NCI-H510A treated with DMSO at 0.1 percent for 48 hours (cell line): ENCODE results near the gene MEX3D.
A peak's percentile ranks its signal among the peaks of the same experiment; 100 is the strongest.

Experiments
- DNase-seq: peaks from one replicate; lab custom pipeline; 2025; lab: John Stamatoyannopoulos, UW

Gene MEX3D

DNA sequence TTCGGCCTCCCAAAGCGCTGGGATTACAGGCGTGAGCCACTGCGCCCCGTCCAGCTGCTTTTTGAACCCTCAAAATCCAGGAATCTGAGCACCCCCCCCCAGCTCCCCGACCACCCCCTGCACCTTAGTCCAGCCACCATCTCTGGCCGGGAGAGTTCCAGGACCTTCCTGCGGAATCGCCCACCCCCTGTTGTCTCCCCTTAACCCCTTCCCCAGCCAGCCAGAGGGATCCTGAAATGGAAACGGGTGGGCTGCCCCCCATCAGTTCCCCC is 25.3 kb upstream of the MEX3D start:
- DNase-seq, result no peak

- DNase-seq, result peak; percentile 81
Measured at GRCh38 chr19:1592755-1593500, 24.8 kb upstream of the MEX3D start, which contains the start of gene MBD3. MBD3 (minus strand) TSS chr19:1592865; CDS start chr19:1592631, 234 bp downstream.

DNA sequence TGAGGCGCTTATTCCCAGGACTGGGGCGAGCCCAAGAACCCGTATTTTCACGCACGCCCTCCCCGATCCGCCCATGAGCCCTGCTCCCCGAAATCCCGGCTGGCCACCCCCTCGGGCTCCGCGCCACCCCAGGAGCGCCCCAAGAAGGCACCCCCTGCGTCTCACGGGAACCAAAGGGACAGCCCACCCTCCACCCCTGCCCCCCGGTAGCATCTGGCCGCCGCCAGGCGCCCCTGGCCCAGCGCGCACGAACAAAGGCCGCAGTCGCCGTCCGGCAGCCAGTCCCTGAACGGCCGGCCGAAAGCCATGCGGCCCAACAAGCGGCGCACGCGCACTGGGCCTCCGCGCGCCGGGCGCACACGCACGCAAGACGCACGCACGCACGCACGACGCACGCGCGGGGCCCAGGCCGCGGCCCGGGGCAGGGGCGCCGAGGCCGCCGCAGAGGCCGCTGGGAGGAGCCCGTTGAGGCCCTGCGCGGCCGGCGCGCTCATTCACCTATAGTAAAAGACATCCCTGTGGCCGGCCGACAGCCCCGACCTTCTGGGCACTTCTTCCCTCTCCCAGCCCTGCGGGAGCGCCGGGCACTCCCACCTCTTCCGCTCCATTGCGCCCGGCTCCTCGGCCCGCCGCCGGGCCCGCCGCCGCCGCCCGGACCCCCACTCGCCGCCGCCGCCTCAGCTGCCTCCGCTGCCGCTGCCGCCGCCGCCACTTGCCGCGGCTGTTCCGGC is 24.1 kb upstream of the MEX3D start:
- DNase-seq, result peak; percentile 25

DNA sequence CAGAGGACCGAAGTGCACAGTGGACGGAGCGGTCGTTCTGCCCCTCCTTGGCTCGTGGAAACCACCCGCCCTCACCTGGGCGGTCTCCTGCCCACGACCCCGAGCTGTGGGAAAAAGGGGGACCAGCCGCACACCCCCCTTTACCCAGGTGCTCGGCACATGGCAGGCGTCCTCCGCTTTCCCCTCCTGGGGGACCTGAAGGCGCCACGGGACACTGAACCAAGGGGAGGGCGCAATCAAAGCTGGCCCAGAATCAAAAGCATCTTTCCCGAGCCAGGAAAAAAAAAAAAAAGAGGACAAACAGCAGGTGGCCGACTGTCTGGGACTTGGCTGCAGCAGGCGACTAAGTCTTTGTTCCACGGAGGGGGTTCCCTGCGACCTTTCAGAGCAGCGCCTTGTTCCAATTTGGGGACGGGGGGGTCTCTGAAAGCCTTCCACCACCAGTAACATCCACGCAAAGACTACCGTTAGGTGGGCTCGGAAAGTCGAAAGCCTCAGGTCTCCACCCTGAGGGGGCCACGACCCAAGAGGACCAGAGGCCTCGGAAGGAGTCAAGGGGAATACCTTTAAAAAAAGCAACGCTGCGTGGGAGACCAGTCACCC is 23.4 kb upstream of the MEX3D start:
- no peak for DNase-seq

- DNase-seq, result no peak
Measured at GRCh38 chr19:1590641-1591397, 22.7 kb upstream of the MEX3D start.

DNA sequence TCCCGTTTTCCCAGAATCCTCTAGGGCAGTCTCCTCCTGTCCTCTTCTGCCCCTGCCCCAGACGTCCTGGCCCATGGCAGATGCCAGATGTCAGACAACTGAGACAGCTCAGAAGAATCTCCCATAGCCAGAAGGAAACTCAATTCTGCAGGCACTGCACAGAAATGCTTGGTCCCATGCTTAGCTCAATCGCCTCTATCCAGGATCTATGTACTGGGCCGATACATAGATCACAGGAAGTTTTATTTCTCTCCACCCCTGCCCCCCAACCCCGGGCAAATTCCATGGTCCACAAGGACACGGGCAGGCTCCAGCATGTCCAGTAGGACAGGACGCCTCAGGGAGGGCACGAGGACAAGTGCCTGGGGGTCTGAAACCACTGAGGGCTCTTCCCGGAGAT is 19.7 kb upstream of the MEX3D start:
- no peak for DNase-seq

DNA sequence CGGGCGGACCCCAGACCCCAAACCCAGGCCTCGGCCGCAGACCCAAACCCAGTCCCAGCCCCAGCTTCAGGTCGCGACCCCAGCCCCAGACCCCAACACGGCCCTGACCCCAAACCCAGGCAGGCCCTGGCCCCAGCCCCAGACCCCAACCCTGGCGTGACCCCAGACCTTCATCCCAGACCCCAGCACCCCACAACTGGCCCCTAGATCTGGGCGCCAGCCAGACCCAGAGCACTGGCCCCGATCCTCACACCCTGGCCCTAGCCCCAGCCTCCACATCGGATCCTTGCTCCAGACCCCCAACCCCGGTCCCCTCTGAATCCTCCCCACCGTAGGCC is 17.1 kb upstream of the MEX3D start:
- no peak for DNase-seq

- no peak for DNase-seq
Measured at GRCh38 chr19:1584500-1585242, 16.5 kb upstream of the MEX3D start.

DNA sequence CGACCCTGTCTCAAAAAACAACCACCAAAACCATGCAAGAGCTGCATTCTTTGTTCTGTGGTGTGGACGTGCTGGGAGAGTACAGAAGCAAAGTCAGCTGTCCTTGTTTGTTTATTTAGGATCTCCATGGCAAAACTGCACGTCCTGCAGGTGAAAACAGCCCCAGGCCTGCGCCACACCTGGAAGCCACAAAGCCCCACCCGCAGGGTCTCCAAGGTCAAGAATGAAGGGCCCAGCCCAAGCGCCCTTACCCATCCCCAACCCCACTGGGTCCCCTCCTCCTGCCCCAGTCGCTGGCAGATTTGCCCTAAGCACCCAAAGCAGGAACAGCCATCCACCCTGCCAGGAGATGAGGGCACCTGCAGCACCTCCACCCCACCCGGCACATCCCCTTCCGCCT is 14.1 kb upstream of the MEX3D start:
- no peak for DNase-seq

DNA sequence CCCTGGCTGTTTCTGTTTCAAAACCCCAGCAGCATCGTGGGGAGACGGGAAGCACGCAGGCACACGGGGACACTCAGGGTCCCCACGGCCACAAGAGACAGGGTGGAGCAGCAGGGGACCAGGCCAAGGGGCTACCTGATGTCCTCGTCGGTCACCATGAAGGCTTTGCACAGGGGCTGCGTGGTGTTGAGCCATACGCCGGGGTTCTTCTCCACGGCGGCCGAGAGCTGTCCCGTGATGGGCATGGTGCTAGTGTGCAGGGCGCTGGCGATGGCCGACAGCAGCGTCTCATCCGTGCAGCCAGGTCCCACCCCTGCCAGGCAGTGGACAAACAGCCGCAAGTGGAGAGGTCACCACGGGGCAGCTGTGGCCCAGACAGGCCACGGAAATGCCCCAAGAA is 12.8 kb upstream of the MEX3D start:
- no peak for DNase-seq

GRCh38 chr19:1580382-1580781 is 12.3 kb upstream of the MEX3D start:
- DNase-seq, result no peak

DNA sequence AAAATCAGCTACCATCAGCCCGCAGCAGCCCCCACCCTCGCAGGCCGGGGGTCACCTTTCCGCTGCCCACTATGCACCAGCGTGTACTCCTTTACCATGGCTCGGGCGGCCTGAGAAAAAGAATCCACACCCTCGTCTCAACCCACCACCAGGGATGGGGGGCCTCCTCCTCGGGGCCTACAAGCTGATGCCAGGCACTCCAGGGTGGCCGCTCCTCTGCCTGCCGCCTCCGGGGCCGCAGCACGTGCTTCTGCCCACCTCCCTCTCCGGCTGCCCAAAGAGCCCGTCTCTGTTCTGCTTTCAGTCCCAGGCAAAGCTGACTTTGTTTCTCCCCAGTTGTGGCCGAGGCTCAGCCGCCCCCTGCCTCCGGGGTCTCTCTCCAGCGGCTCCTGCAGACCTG is 11.1 kb upstream of the MEX3D start:
- DNase-seq, result no peak

DNA sequence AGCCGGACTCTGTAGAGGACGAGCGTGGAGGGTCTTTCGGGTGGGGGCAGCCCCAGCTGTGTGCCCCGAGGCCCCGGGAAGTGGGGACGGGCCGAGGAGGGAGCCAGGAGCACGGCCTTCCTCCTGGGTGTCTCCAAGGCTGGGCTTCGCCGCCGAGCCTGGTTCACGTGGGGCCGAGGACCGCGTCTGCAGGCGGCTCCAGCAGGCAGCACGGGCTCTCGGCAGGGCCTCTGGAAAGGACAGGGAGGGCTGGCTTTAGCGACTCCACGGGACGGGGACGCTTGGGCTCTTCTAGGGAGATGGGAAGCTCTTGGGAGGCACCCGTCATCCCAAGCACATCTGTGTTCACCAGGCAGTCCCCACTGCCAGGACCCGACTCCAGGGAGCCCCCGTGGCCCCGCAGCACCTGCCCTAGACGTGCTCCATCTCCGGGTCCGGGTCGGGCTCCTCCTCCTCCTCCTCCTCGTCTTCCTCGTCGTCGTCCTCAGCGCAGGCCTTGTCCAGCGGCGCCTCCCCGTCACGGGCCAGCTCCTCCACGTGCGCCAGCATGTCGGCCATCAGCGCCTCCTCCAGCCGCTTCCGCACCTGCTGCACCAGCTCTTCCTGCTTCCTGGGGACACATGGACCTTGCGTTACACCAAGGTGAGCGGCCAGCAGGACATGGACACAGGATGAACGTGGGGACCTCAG is 9.9 kb upstream of the MEX3D start:
- no peak for DNase-seq

GRCh38 chr19:1577090-1577928 is 9.2 kb upstream of the MEX3D start:
- no peak for DNase-seq

DNA sequence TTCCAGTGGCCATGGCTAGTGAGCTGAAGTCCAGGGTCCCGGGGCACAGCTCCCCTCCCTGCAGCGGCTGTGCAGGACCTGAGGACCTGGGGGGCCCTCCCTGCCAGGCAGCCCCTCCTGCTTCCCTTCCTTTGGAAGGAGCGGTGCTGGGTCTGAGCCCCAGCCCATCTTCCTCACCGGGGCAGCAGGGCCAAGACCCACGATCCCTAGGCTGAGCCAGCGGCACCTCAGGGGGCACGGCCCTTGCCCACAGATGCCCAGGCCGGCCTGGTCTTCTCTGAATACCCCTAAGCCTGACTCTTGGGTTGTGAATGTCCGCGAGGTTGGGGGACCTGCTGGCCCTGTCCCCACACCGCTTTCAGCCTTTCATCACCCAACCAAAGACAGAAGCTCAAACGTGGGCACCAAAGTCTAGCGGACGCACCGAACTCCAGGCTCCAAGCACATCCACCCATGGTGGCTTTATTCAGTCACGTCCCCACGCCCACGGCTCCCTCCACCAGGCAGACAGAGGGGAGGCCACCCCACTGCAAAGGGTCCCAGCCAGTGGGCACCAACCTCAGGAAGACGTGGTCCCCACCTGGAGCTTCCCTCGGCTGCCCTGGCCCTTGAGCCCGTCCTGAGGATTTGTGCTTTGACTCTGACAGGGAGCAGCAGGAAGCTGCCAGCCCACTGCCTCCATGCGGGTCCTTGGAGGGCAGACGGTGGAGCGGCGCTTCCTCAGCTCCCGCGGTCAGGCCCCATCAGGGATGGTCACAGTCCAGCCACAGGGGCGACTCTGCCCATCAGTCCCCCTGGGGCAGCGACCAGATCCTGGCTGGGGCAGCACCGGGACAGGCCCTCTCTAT is 8.3 kb upstream of the MEX3D start:
- no peak for DNase-seq

DNA sequence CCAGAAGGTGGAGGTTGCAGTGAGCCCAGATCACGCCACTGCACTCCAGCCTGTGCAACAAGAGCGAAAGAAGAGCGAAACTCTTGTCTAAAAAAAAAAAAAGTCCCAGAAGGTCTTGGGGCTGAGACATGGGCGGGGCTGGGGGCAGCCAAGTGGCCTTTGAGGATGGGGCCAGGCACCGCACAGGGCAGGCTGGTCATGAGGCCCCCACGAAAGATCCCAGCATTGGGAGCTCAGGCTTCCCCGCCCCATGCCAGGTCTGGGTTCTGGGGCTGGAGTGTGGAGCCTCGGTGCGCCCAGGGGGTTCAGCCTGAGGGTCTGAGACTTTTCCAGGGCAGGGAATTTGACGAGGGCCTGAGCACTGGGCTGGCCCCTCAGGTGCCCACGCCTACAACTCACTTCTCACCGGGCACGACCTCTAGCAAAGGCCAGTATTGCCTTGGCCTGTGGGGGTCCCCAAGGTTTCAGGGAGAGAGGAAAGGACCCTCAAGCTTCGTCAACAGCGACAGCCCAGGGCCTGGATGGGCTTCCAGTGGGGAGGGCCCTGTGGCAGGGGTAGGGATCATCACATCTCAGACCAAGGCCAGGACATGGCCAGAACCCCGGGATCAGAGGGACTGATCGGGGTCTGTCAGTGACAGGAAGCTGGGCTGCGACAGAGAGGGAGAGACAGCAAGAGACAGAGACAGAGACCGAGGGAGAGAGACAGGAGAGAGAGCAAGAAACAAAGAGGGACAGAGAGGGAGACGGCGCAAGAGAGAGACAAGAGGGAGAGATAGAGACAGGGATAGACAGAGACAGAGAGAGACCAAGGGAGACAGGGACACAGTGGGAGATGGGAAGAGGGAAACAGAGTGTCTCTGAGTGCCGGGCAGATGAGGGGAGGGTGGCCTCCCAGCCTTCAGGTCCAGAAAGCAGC is 7.5 kb upstream of the MEX3D start:
- no peak for DNase-seq

- no peak for DNase-seq
Measured at GRCh38 chr19:1574354-1575136, 6.4 kb upstream of the MEX3D start.

DNA sequence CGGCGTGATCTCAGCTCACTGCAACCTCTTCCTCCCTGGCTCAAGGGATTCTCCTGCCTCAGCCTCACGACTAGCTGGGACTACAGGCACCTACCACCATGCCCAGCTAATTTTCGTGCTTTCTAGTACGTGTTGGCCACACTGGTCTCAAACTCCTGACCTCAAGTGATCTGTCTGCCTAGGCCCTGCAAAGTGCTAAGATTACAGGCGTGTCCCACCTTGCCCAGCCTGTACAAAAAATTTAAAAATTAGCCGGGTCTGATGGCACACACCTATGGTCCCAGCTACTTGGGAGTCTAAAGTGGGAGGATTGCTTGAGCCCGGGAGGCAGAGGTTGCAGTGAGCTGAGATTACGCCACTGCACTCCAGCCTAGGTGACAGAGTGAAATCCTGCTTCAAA is 4.7 kb upstream of the MEX3D start:
- DNase-seq, result no peak
